Measurements from ENCODE around the gene MBP. TPM values are rescaled to one million over a fixed set of nuclear protein-coding genes. Genes with fewer than 3 reads are reported as not detected.
"Not testable (repeated sequence)": the region's sequence is repeated elsewhere in the genome, so short reads cannot be mapped to it uniquely, and the experiment has no call there.

The MBP gene
- polyA plus RNA-seq, 3 donors from 2014 or later = 187 to 403 (median 297) TPM

- no peak overlapping the region for H3K27ac Mint-ChIP-seq
- H3K36me3 Mint-ChIP-seq = peaks cover 23 to 52% (median 25%) of the 10 kb centered on the region in 3 donors
- peaks cover 10 to 17% of the 10 kb centered on the region in 2 donors for H3K4me1 Mint-ChIP-seq
- H3K9me3 Mint-ChIP-seq = no peaks in the 10 kb centered on the region
- DNase-seq = no peak
- peaks cover 0 to 2% (median 0%) of the 10 kb centered on the region in 3 donors for H3K27me3 Mint-ChIP-seq (ENCODE audit: low read depth in 3 of 3)
- no peak overlapping the region for H3K4me3 Mint-ChIP-seq
These were observed 176.9 kb downstream of the MBP start for GRCh38 chr18:76955524-76956170.

GRCh38 chr18:76953583-76954233, 178.9 kb downstream of the MBP start:
- Mint-ChIP-seq H3K4me1 (peaks cover 17 to 24% of the 10 kb centered on the region in 2 donors), H3K27me3 (ENCODE audit: low read depth in 3 of 3) (peaks cover 0 to 2% (median 0%) of the 10 kb centered on the region in 3 donors), H3K27ac (no peak overlapping the region), H3K9me3 (no peaks in the 10 kb centered on the region), H3K4me3 (no peak overlapping the region), H3K36me3 (peaks cover 18 to 42% (median 31%) of the 10 kb centered on the region in 3 donors)
- DNase-seq = no peak

GRCh38 chr18:76953156-76953555, 179.4 kb downstream of the MBP start:
- peaks cover 23 to 30% of the 10 kb centered on the region in 2 donors for H3K4me1 Mint-ChIP-seq
- H3K4me3 Mint-ChIP-seq = no peak overlapping the region
- no peak for DNase-seq
- H3K36me3 Mint-ChIP-seq = peaks cover 20 to 47% (median 37%) of the 10 kb centered on the region in 3 donors
- no peaks in the 10 kb centered on the region for H3K9me3 Mint-ChIP-seq
- peaks cover 0 to 2% (median 0%) of the 10 kb centered on the region in 3 donors for H3K27me3 Mint-ChIP-seq (ENCODE audit: low read depth in 3 of 3)
- H3K27ac Mint-ChIP-seq = peak overlapping the region in 1 of 6 donors; percentile 30

- H3K9me3 Mint-ChIP-seq = no peaks in the 10 kb centered on the region
- peaks cover 27 to 32% of the 10 kb centered on the region in 2 donors for H3K4me1 Mint-ChIP-seq
- DNase-seq = no peak
- no peak overlapping the region for H3K4me3 Mint-ChIP-seq
- H3K27ac Mint-ChIP-seq = peak overlapping the region in 1 of 6 donors; percentile 30
- H3K36me3 Mint-ChIP-seq = peaks cover 24 to 51% (median 40%) of the 10 kb centered on the region in 3 donors
- H3K27me3 Mint-ChIP-seq (ENCODE audit: low read depth in 3 of 3) = peaks cover 0 to 2% (median 0%) of the 10 kb centered on the region in 3 donors
These were observed 179.8 kb downstream of the MBP start for GRCh38 chr18:76952747-76953146.

GRCh38 chr18:76951456-76952247, 180.9 kb downstream of the MBP start:
- Mint-ChIP-seq H3K27ac (peak overlapping the region in 2 of 6 donors; percentile 53 to 72), H3K27me3 (ENCODE audit: low read depth in 3 of 3) (no peaks in the 10 kb centered on the region), H3K36me3 (peaks cover 30 to 49% (median 45%) of the 10 kb centered on the region in 3 donors), H3K9me3 (no peaks in the 10 kb centered on the region), H3K4me3 (no peak overlapping the region), H3K4me1 (peaks cover 25 to 33% of the 10 kb centered on the region in 2 donors)
- no peak for DNase-seq

- Mint-ChIP-seq H3K9me3 (peaks cover 0 to 4% (median 0%) of the 10 kb centered on the region in 6 donors), H3K27ac (peak overlapping the region in 1 of 6 donors; percentile 66), H3K27me3 (ENCODE audit: low read depth in 3 of 3) (no peaks in the 10 kb centered on the region), H3K36me3 (peaks cover 36 to 64% (median 55%) of the 10 kb centered on the region in 3 donors), H3K4me3 (peak overlapping the region; percentile 4 to 48 (median 38)), H3K4me1 (peaks cover 26 to 39% of the 10 kb centered on the region in 2 donors)
- DNase-seq = peak in 2 of 3 donors; percentile 7 to 28
These were observed 184.2 kb downstream of the MBP start for GRCh38 chr18:76948345-76948744.

GRCh38 chr18:76944346-76944745, 188.2 kb downstream of the MBP start:
- not testable (repeated sequence) for H3K27ac Mint-ChIP-seq; H3K4me3 Mint-ChIP-seq; DNase-seq; H3K27me3 Mint-ChIP-seq (ENCODE audit: low read depth in 3 of 3); H3K9me3 Mint-ChIP-seq
- peaks cover 23 to 31% of the 10 kb centered on the region in 2 donors for H3K4me1 Mint-ChIP-seq
- H3K36me3 Mint-ChIP-seq = peaks cover 29 to 46% (median 39%) of the 10 kb centered on the region in 3 donors

- Mint-ChIP-seq H3K4me3 (no peak overlapping the region), H3K9me3 (peaks cover 0 to 4% (median 0%) of the 10 kb centered on the region in 6 donors), H3K27me3 (ENCODE audit: low read depth in 3 of 3) (peaks cover 0 to 2% (median 0%) of the 10 kb centered on the region in 3 donors), H3K4me1 (peaks cover 17 to 25% of the 10 kb centered on the region in 2 donors), H3K27ac (no peak overlapping the region), H3K36me3 (peaks cover 30 to 46% (median 33%) of the 10 kb centered on the region in 3 donors)
- no peak for DNase-seq
These were observed 188.8 kb downstream of the MBP start for GRCh38 chr18:76943542-76944339.

GRCh38 chr18:76941284-76941683, 191.3 kb downstream of the MBP start:
- peaks cover 0 to 2% (median 0%) of the 10 kb centered on the region in 6 donors for H3K9me3 Mint-ChIP-seq
- peaks cover 0 to 2% (median 0%) of the 10 kb centered on the region in 3 donors for H3K27me3 Mint-ChIP-seq (ENCODE audit: low read depth in 3 of 3)
- no peak overlapping the region for H3K27ac Mint-ChIP-seq
- no peak overlapping the region for H3K4me3 Mint-ChIP-seq
- peaks cover 13 to 47% (median 23%) of the 10 kb centered on the region in 3 donors for H3K36me3 Mint-ChIP-seq
- H3K4me1 Mint-ChIP-seq = peaks cover 0 to 3% of the 10 kb centered on the region in 2 donors
- DNase-seq = no peak

GRCh38 chr18:76938619-76939018, 194.0 kb downstream of the MBP start:
- Mint-ChIP-seq H3K27me3 (ENCODE audit: low read depth in 3 of 3) (peaks cover 0 to 2% (median 0%) of the 10 kb centered on the region in 3 donors), H3K27ac (no peak overlapping the region), H3K4me1 (no peaks in the 10 kb centered on the region), H3K9me3 (no peaks in the 10 kb centered on the region), H3K36me3 (peaks cover 7 to 44% (median 31%) of the 10 kb centered on the region in 3 donors), H3K4me3 (no peak overlapping the region)
- no peak for DNase-seq

GRCh38 chr18:76937597-76937996, 195.0 kb downstream of the MBP start:
- H3K36me3 Mint-ChIP-seq = peaks cover 7 to 46% (median 34%) of the 10 kb centered on the region in 3 donors
- no peaks in the 10 kb centered on the region for H3K9me3 Mint-ChIP-seq
- H3K4me3 Mint-ChIP-seq = no peak overlapping the region
- DNase-seq = no peak
- H3K4me1 Mint-ChIP-seq = no peaks in the 10 kb centered on the region
- no peak overlapping the region for H3K27ac Mint-ChIP-seq
- H3K27me3 Mint-ChIP-seq (ENCODE audit: low read depth in 3 of 3) = peaks cover 0 to 2% (median 0%) of the 10 kb centered on the region in 3 donors

GRCh38 chr18:76936877-76937276, 195.7 kb downstream of the MBP start:
- Mint-ChIP-seq H3K27me3 (ENCODE audit: low read depth in 3 of 3) (peaks cover 0 to 2% (median 0%) of the 10 kb centered on the region in 3 donors), H3K36me3 (peaks cover 11 to 50% (median 37%) of the 10 kb centered on the region in 3 donors), H3K4me1 (no peaks in the 10 kb centered on the region), H3K4me3 (no peak overlapping the region), H3K9me3 (no peaks in the 10 kb centered on the region), H3K27ac (no peak overlapping the region)
- no peak for DNase-seq
